HL-60 (cell line): ENCODE results near the gene DIP2C.

ENCODE experiments used
- GABPA ChIP-seq: IDR thresholded peaks from 2 replicates; pipeline ENCODE4 v1.6.1; 2012; ENCODE audit warnings: low read depth
- POLR2AphosphoS5 ChIP-seq: IDR thresholded peaks from 2 replicates; pipeline ENCODE4 v1.6.1; 2012; ENCODE audit warnings: low read depth
- SPI1 ChIP-seq: IDR thresholded peaks from 2 replicates; pipeline ENCODE4 v1.6.1; 2012; ENCODE audit warnings: low read depth, mild to moderate bottlenecking, borderline replicate concordance
- TF ChIP-seq, protein P1 (sequence below): IDR thresholded peaks from one replicate; pipeline ENCODE4 v1.5.1; 2011; ENCODE audit warnings: low read length, control low read depth, inconsistent platforms; ENCODE audit not compliant: insufficient read depth
- TF ChIP-seq, protein P2 (sequence below): IDR thresholded peaks from 2 replicates; pipeline ENCODE4 v1.6.1; 2012; ENCODE audit warnings: low read depth; ENCODE audit not compliant: insufficient replicate concordance

DNA sequence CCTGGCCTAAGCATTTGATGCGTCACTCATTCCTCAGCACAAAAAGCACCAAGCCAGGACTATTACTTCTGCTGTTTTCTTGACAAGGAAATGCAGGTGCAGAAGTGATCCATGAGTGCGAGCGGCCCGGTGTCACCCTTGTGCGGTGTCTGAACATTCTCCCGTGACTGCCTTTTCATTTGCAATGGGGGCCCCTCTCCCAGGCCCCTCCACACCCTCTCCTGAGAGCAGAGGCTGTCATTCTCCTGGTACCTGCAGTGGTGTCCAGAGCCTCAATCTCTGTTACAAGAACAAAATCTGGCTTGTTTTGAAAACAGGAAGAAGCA lies 213.1 kb downstream of the DIP2C start:
- TF ChIP-seq, protein P1, sequence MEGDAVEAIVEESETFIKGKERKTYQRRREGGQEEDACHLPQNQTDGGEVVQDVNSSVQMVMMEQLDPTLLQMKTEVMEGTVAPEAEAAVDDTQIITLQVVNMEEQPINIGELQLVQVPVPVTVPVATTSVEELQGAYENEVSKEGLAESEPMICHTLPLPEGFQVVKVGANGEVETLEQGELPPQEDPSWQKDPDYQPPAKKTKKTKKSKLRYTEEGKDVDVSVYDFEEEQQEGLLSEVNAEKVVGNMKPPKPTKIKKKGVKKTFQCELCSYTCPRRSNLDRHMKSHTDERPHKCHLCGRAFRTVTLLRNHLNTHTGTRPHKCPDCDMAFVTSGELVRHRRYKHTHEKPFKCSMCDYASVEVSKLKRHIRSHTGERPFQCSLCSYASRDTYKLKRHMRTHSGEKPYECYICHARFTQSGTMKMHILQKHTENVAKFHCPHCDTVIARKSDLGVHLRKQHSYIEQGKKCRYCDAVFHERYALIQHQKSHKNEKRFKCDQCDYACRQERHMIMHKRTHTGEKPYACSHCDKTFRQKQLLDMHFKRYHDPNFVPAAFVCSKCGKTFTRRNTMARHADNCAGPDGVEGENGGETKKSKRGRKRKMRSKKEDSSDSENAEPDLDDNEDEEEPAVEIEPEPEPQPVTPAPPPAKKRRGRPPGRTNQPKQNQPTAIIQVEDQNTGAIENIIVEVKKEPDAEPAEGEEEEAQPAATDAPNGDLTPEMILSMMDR = no peak
- TF ChIP-seq POLR2AphosphoS5 (no peak), SPI1 (no peak), GABPA (no peak)
- TF ChIP-seq, protein P2, sequence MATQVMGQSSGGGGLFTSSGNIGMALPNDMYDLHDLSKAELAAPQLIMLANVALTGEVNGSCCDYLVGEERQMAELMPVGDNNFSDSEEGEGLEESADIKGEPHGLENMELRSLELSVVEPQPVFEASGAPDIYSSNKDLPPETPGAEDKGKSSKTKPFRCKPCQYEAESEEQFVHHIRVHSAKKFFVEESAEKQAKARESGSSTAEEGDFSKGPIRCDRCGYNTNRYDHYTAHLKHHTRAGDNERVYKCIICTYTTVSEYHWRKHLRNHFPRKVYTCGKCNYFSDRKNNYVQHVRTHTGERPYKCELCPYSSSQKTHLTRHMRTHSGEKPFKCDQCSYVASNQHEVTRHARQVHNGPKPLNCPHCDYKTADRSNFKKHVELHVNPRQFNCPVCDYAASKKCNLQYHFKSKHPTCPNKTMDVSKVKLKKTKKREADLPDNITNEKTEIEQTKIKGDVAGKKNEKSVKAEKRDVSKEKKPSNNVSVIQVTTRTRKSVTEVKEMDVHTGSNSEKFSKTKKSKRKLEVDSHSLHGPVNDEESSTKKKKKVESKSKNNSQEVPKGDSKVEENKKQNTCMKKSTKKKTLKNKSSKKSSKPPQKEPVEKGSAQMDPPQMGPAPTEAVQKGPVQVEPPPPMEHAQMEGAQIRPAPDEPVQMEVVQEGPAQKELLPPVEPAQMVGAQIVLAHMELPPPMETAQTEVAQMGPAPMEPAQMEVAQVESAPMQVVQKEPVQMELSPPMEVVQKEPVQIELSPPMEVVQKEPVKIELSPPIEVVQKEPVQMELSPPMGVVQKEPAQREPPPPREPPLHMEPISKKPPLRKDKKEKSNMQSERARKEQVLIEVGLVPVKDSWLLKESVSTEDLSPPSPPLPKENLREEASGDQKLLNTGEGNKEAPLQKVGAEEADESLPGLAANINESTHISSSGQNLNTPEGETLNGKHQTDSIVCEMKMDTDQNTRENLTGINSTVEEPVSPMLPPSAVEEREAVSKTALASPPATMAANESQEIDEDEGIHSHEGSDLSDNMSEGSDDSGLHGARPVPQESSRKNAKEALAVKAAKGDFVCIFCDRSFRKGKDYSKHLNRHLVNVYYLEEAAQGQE = no peak
